Dermis blood vessel endothelial cell (primary cell): ENCODE measurements around the gene PLCB1. TPM values are rescaled to one million over a fixed set of nuclear protein-coding genes. Genes with fewer than 3 reads are reported as not detected.
"Not testable (repeated sequence)": the region's sequence is repeated elsewhere in the genome, so short reads cannot be mapped to it uniquely, and the experiment has no call there.

Experiments
- DNase-seq: peaks from one replicate; pipeline ENCODE4 v3.0.0; 2010
- total RNA-seq: library from RNA; depleted of rRNA; stranded (reverse); fragments of >200 nt; gene quantifications from 2 replicates; pipeline ENCODE4 v1.2.3, GENCODE V29; 2014

Gene PLCB1
- total RNA-seq, 1 donor from 2014 or later: 19.6 TPM

GRCh38 chr20:8549192-8549591 is 417.1 kb downstream of the PLCB1 start:
- DNase-seq: no peak

GRCh38 chr20:8557711-8558110 is 425.6 kb downstream of the PLCB1 start:
- peak; percentile 28 for DNase-seq

DNA sequence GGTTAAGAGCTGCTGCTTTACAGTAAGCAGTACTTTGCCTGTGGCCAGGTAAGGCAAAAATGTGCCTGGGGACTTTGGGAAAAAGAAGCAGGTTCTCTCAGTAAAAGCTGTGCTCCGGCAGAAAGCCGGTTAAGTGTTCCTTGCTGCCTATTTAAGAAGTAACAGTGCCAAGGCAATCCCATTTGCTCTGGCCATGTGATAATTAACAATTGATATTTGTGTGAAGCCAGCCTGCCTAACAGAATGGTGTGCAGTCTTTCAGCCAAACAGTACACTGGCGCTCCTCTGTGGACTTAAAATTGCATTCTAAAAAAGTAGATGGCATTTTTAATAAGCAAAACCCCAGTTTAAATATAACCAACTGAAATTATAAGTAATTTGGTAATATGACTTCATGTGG is 430.3 kb downstream of the PLCB1 start:
- no peak for DNase-seq

GRCh38 chr20:8568075-8568474 is 436.0 kb downstream of the PLCB1 start:
- no peak for DNase-seq

DNA sequence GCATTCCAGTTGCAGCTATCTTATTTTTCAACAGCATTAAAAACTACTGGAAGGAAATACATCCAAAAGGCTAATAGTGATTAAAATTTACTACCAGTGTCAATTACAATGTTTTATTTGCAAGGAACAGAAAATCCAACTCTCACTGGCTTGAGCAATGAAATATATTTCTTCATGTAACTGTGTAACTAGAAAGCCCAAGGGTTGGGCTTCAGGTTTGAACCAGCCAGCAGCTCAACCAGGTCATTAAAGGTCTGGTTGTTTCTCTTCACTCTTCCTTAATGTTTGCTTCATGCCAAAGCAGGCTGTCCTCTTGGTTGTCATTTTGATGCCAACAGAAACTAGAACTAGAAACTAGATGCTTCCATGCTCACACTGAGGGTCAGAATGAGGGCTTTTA is 437.7 kb downstream of the PLCB1 start:
- DNase-seq: no peak

DNA sequence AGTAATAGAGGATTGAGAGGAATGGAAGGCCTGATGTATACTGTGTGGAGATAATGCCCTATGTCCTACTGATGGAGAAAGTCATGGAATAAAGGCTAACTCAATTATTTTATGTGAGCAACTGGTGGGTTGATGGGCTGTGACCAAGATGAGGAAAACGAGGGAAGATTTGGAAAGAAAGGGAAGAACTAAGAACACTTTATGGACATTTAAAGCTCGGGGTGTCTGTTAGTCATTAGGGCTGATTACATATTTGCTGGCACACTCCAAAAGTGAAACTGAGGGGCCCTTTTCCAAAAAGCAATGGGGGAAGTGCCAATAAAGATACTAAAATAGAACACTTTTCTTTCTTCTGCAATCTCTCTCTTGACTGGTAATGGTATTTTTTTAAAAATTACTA is 439.5 kb downstream of the PLCB1 start:
- no peak for DNase-seq

GRCh38 chr20:8573686-8574085 is 441.6 kb downstream of the PLCB1 start:
- DNase-seq: no peak

DNA sequence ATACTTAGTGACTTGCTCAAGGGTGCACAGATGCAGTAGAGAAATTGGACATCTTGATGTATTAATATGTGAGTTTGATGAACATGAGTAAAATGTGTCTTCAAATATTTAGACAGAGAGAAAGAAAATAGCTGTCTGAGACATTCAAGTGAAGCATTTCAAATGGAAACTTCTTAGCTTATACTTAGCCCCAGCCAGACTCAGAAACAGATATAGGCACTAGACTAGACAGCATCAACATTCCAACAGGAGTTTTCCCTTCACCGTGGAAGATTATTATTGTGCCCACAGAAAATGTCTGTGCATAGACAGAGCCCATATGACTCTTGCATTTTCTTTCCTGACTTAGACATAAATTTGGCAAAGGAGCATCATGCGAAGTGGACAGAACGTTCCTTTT is 443.0 kb downstream of the PLCB1 start:
- DNase-seq: no peak

GRCh38 chr20:8578161-8578865 is 446.2 kb downstream of the PLCB1 start:
- no peak for DNase-seq

DNA sequence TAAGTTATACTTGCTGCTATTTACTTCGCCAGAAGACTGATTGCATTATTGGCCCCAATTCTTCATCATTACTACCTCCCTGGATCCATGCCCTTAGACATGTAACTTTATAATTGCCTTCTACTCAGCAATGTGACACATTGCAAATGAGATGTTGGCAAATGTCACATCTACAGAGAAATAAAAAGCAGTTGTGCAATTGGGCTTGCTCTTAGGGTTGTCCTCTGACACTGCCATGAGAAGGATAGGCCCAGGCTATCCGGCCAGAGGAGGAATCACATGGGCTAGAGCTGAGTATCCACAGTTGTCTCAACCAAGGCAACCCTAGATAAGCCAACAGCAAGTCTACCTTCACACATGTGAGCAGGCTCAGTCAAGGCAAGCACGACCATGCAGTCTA is 447.0 kb downstream of the PLCB1 start:
- DNase-seq: no peak

GRCh38 chr20:8581446-8582183 is 449.5 kb downstream of the PLCB1 start:
- no peak for DNase-seq

DNA sequence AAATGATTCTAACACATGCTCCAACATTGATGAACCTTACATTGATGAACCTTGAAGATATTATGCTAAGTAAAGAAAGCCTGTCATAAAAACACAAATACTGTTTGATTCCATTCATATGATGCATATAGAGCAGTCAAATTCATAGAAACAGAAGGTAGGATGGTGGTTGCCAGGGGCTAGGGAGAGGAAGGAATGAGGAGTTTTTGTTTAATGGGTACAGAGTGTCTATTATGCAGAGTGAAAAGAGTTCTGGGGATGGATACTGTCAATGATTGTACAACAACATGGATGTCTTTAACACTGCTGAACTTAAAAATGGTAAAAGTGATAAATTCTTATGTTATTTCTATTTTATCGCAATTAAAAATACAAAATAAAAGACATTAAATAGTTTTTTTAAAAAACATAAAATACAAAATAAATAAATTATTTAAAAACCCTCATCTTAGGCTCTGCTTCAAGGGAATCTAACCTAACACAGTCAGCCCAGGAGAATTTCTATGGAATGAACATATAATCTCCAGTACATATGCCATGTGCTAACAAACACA is 451.0 kb downstream of the PLCB1 start:
- no peak for DNase-seq

GRCh38 chr20:8583566-8584043 is 451.5 kb downstream of the PLCB1 start:
- DNase-seq: peak; percentile 22

- peak; percentile 62 for DNase-seq
These were observed 455.2 kb downstream of the PLCB1 start for GRCh38 chr20:8587251-8587650.

DNA sequence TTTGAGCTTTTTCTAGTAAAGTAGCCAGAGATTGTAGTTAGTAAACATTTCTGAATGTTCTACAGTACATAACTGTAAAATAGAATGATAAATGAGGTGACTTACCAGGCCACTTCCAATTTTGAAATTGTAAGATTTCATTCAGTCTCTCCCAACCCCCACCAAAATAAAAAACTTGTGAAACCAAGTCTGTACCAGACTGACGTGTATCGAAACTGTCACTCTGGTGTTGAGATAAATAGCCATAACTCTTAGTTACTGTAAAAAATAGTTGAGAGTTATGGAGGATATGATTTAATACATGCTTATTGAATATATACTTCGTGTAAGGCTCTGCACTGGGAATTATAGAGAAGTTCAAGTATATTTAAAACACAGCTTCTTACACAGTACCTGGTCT is 455.7 kb downstream of the PLCB1 start:
- DNase-seq: no peak

DNA sequence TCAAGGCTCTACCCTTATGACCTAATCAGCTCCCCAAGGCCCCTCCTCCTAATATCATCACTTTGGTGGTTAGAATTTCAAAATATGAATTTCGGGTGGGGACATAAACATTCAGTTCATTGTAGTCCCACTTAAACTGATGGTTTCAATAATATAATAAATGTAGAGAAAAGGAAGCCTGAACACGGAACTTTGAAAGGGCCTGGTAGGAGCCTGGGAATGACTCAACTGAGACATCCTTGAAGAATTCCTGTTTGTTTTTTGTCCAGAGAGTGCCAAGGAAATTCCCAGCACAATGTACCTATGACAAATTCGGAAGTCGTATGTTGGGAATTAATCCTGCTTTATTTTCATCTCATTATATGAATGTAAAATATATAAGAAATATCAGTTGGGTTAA is 457.9 kb downstream of the PLCB1 start:
- DNase-seq: peak; percentile 93

GRCh38 chr20:8600910-8601541 is 469.0 kb downstream of the PLCB1 start:
- DNase-seq: not testable (repeated sequence)

DNA sequence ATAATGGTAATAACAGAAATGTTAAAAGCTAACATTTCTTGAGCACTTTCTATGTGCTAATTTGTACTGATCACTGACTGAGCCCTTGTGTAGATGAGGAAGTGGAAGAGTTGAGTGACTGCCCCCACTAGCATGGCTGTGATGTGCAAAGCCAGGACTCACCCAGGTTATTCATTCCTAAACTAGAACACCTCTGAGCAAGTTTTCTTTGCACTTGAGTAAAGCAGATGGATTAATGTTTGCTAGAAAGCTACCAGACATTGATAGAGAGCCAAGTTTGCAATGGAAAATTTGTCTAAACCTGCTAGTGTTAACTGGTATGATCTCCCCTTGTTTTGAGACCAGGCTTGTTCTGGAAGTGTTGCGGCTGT is 469.5 kb downstream of the PLCB1 start:
- DNase-seq: no peak

DNA sequence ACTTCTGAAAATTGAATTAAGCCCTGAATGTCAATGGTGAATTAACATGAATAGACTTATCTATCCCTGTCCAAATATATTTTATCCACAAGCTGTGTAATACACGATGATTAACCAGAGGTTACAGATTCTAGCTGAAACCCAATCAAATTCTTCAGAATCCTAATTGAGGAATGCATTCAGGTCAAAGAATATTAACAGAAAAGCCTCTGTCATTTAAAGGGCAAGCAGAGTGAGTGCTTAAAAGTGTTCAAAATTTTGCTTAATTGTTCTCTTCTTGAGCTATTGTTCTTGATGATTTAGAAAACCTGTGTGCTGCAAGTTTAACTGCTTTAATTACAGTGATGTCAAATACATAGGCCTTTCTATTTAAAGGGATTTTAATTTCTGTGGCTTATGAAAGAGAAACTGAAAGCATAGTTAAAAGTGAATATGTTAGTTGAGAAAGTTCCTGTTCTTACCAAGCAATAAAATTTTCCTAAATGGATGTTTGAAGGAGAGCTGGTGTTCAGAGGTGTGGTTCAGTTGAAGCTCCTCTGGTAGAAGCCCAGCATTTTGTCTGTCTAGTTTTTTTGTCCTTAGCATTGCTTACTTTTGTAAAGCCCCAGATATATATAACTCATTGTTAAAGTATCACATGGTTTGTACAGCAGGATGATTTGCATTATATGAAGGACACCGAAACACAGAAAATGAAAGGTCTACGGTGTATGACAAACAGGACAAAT is 470.5 kb downstream of the PLCB1 start:
- DNase-seq: peak; percentile 10

- no peak for DNase-seq
These were observed 476.4 kb downstream of the PLCB1 start for GRCh38 chr20:8608470-8608869.

DNA sequence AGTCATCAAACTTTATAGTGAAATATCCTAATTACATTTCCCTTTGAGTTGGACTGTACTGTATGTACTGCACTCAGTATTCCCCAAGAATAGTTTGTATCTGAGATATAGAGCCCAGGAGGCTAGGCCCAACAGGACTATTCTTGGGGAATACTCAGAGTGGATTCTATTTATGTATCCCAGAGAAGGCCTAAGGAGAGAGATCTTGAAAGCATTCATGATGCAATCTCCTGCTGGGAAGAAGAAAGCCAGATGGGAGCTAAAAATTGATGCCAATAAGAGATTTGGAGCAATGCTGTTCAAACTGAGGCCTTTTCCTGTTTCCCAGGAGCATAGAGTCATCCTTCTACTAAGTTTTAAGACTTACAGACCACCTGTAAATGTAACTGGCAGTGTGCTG is 484.7 kb downstream of the PLCB1 start:
- no peak for DNase-seq

GRCh38 chr20:8621001-8621400 is 488.9 kb downstream of the PLCB1 start:
- no peak for DNase-seq

GRCh38 chr20:8624046-8624445 is 492.0 kb downstream of the PLCB1 start:
- DNase-seq: no peak
